CD14-positive monocyte (primary cell): ENCODE results near the gene JAG2. TPM values are rescaled to one million over a fixed set of nuclear protein-coding genes. Genes with fewer than 3 reads are reported as not detected.

ENCODE experiments used
- DNase-seq, 3 donors: peaks; one replicate each; pipeline ENCODE4 v3.0.0-alpha.2; 2011 to 2022
- H2AFZ ChIP-seq: 2 replicates; pipeline ENCODE4 v1.6.0; 2012; ENCODE audit warnings: mild to moderate bottlenecking, low read depth, low read length, inconsistent platforms; ENCODE audit not compliant: insufficient read depth, poor library complexity, severe bottlenecking
- H3K27ac ChIP-seq, 2 donors: 1 replicate in 1 of 2; 2 replicates in 1 of 2; pipeline ENCODE4 v1.5.1; 2012 to 2013; ENCODE audit warnings: low read length in 2 of 2, control low read depth in 1 of 2, inconsistent platforms in 1 of 2, low read depth in 1 of 2, mild to moderate bottlenecking in 1 of 2
- H3K27me3 ChIP-seq, 2 donors: one replicate each; pipeline versions ENCODE4 v1.6.0 to v1.6.1; 2011 to 2013; ENCODE audit warnings: low read length in 2 of 2; ENCODE audit not compliant: control insufficient read depth in 2 of 2, insufficient read depth in 2 of 2
- H3K36me3 ChIP-seq, 2 donors: replicated peaks in 1 of 2; 1 replicate in 1 of 2; 2 replicates in 1 of 2; pipeline versions ENCODE4 v1.5.1 to v1.6.1; 2012 to 2013; ENCODE audit warnings: low read length in 2 of 2, control low read depth in 1 of 2, inconsistent platforms in 1 of 2, mild to moderate bottlenecking in 1 of 2; ENCODE audit not compliant: insufficient read depth in 2 of 2, control insufficient read depth in 1 of 2
- H3K4me1 ChIP-seq, 2 donors: 1 replicate in 1 of 2; 2 replicates in 1 of 2; pipeline versions ENCODE4 v1.5.1 to v1.6.1; 2012 to 2013; ENCODE audit warnings: low read length in 2 of 2, control low read depth in 1 of 2, inconsistent platforms in 1 of 2, mild to moderate bottlenecking in 1 of 2, moderate library complexity in 1 of 2; ENCODE audit not compliant: insufficient read depth in 2 of 2, control insufficient read depth in 1 of 2
- H3K4me2 ChIP-seq: replicated peaks from 2 replicates; pipeline ENCODE3; 2012; ENCODE audit warnings: low read length, moderate library complexity, mild to moderate bottlenecking; ENCODE audit not compliant: poor library complexity, severe bottlenecking; ENCODE audit errors: extremely low read depth
- H3K4me3 ChIP-seq, 3 experiments: fragments of 200-600 bp in 1 of 3; sonication (generic) in 1 of 3; replicated peaks in 1 of 3; 1 replicate in 2 of 3; 2 replicates in 1 of 3; pipeline ENCODE4 v1.5.1; 2011 to 2013; ENCODE audit warnings: low read length in 3 of 3, mild to moderate bottlenecking in 3 of 3, control low read depth in 2 of 3, low read depth in 2 of 3, inconsistent platforms in 1 of 3, moderate library complexity in 1 of 3
- H3K79me2 ChIP-seq: 2 replicates; pipeline ENCODE4 v1.6.0; 2012; ENCODE audit warnings: mild to moderate bottlenecking, control low read depth, inconsistent platforms, low read length, moderate library complexity; ENCODE audit not compliant: insufficient read depth
- H3K9ac ChIP-seq: 2 replicates; pipeline ENCODE4 v1.6.0; 2017; ENCODE audit warnings: low read length, mild to moderate bottlenecking; ENCODE audit not compliant: insufficient read depth, poor library complexity, severe bottlenecking
- H3K9me3 ChIP-seq, 2 donors: replicated peaks in 1 of 2; 1 replicate in 1 of 2; 2 replicates in 1 of 2; pipeline versions ENCODE4 v1.5.1 to v1.6.1; 2012 to 2013; ENCODE audit warnings: low read length in 2 of 2, control low read depth in 1 of 2; ENCODE audit not compliant: control insufficient read depth in 1 of 2, insufficient read depth in 1 of 2
- H4K20me1 ChIP-seq: 2 replicates; pipeline ENCODE4 v1.6.0; 2012; ENCODE audit warnings: mild to moderate bottlenecking, low read length, control low read depth, moderate library complexity; ENCODE audit not compliant: insufficient read depth
- H3K27ac Mint-ChIP-seq, 7 donors: one replicate each; pipeline ENCODE4 v1.8.0; 2020; ENCODE audit warnings: mild to moderate bottlenecking in 7 of 7, mixed read lengths in 7 of 7, moderate library complexity in 6 of 7, inconsistent platforms in 2 of 7
- H3K27me3 Mint-ChIP-seq, 3 donors: one replicate each; pipeline ENCODE4 v1.8.0; 2021 to 2022; ENCODE audit warnings: low read depth in 3 of 3, mild to moderate bottlenecking in 3 of 3, mixed read lengths in 3 of 3, moderate library complexity in 3 of 3, inconsistent platforms in 1 of 3
- H3K36me3 Mint-ChIP-seq, 2 donors: one replicate each; pipeline ENCODE4 v1.8.0; 2020; ENCODE audit warnings: mixed read lengths in 2 of 2, inconsistent platforms in 1 of 2, mild to moderate bottlenecking in 1 of 2
- H3K4me1 Mint-ChIP-seq: one replicate; pipeline ENCODE4 v1.8.0; 2020; ENCODE audit warnings: mild to moderate bottlenecking, mixed read lengths
- H3K4me3 Mint-ChIP-seq, 2 donors: one replicate each; pipeline ENCODE4 v1.8.0; 2020; ENCODE audit warnings: mild to moderate bottlenecking in 2 of 2, mixed read lengths in 2 of 2, moderate library complexity in 1 of 2
- H3K9me3 Mint-ChIP-seq, 7 donors: one replicate each; pipeline ENCODE4 v1.8.0; 2020 to 2022; ENCODE audit warnings: mixed read lengths in 7 of 7, mild to moderate bottlenecking in 6 of 7, moderate library complexity in 6 of 7, inconsistent platforms in 2 of 7
- CTCF ChIP-seq: fragments of 200-600 bp; IDR thresholded peaks from one replicate; pipeline ENCODE4 v1.8.0; 2022; ENCODE audit warnings: antibody characterized with exemption, mild to moderate bottlenecking
- WGBS: methylation state at CpG from one replicate; pipeline ENCODE4 v1.1.5; 2013; ENCODE audit warnings: missing lambda C conversion rate; ENCODE audit not compliant: insufficient coverage; 5-methylcytosine and 5-hydroxymethylcytosine counted together
- intact Hi-C, 2 donors: fragments of 100-400 bp; cut with micrococcal nuclease; formaldehyde crosslinking; loops; one replicate each; pipeline versions ENCODE4 v1.15.0 to v1.15.1; 2023
- polyA plus RNA-seq, 3 donors: library from polyadenylated mRNA; depleted of rRNA in 1 of 3; unstranded in 2 of 3; stranded (reverse) in 1 of 3; fragments of 300-500 nt in 2 of 3; fragments of >200 nt in 1 of 3; fragmentation: Illumina TruSeq in 2 of 3; gene quantifications; 1 replicate in 2 of 3; 2 replicates in 1 of 3; pipeline ENCODE4 v1.2.3, GENCODE V29; 2012 to 2021

The JAG2 gene
- polyA plus RNA-seq, 3 donors = 1.2 TPM; not detected in 2

- H3K27ac Mint-ChIP-seq = no peak overlapping the region
- H3K4me3 Mint-ChIP-seq = no peak overlapping the region
- Histone ChIP-seq H3K4me2 (no peak overlapping the region), H4K20me1 (no peaks in the 10 kb centered on the region), H3K36me3 (no peaks in the 10 kb centered on the region), H3K4me1 (no peaks in the 10 kb centered on the region), H2AFZ (no peak overlapping the region), H3K4me3 (no peak overlapping the region), H3K9me3 (peaks cover 14 to 16% of the 10 kb centered on the region in 2 donors), H3K27ac (no peak overlapping the region), H3K27me3 (no peaks in the 10 kb centered on the region), H3K79me2 (no peaks in the 10 kb centered on the region), H3K9ac (no peak overlapping the region)
- TF ChIP-seq CTCF = no peak
- H3K27me3 Mint-ChIP-seq = peaks cover 5 to 16% (median 6%) of the 10 kb centered on the region in 3 donors
- H3K9me3 Mint-ChIP-seq = peaks cover 3 to 28% (median 25%) of the 10 kb centered on the region in 7 donors
- no peaks in the 10 kb centered on the region for H3K4me1 Mint-ChIP-seq
- intact Hi-C loops = no loop called here
- no peak for DNase-seq
- WGBS = no CpG with 5 or more reads among the region's 4 CpGs
- no peaks in the 10 kb centered on the region for H3K36me3 Mint-ChIP-seq
These were observed 35.5 kb downstream of the JAG2 start for GRCh38 chr14:105132921-105133654.

- intact Hi-C loops = no loop called here
- no peak for DNase-seq
These were observed 37.3 kb downstream of the JAG2 start for GRCh38 chr14:105131241-105131640.

More at GRCh38 chr14:105131241-105131640, 37.3 kb downstream of the JAG2 start:
- H3K36me3 Mint-ChIP-seq = no peaks in the 10 kb centered on the region
- TF ChIP-seq CTCF = no peak
- Histone ChIP-seq H3K79me2 (no peaks in the 10 kb centered on the region), H3K27ac (no peak overlapping the region), H3K4me3 (no peak overlapping the region), H4K20me1 (no peaks in the 10 kb centered on the region), H3K9me3 (peaks cover 14 to 16% of the 10 kb centered on the region in 2 donors), H3K27me3 (no peaks in the 10 kb centered on the region), H3K9ac (no peak overlapping the region), H3K36me3 (no peaks in the 10 kb centered on the region), H3K4me1 (no peaks in the 10 kb centered on the region), H3K4me2 (no peak overlapping the region), H2AFZ (no peak overlapping the region)
- H3K27ac Mint-ChIP-seq = no peak overlapping the region
- peaks cover 0 to 16% (median 3%) of the 10 kb centered on the region in 3 donors for H3K27me3 Mint-ChIP-seq
- H3K4me3 Mint-ChIP-seq = no peak overlapping the region
- H3K9me3 Mint-ChIP-seq = peaks cover 3 to 28% (median 25%) of the 10 kb centered on the region in 7 donors
- H3K4me1 Mint-ChIP-seq = no peaks in the 10 kb centered on the region
- WGBS = no CpG with 5 or more reads among the region's 2 CpGs
